ENCODE results near the gene SUGCT.

Gene SUGCT

GRCh38 chr7:40520986-40521738 is 386.4 kb downstream of the SUGCT start:
- Histone ChIP-seq H3K36me3 (ENCODE audit: control insufficient read depth in 2 of 2, insufficient read depth in 1 of 2, low read length in 2 of 2) (no peaks in the 10 kb centered on the region), H3K4me1 (ENCODE audit: control insufficient read depth, insufficient read depth, low read length) (no peaks in the 10 kb centered on the region), H3K4me3 (ENCODE audit: low read depth, low read length) (no peak overlapping the region), H3K9me3 (ENCODE audit: control insufficient read depth, insufficient read depth, low read depth, low read length) (no peaks in the 10 kb centered on the region), H3K27ac (ENCODE audit: extremely low read depth, low read depth, low read length) (no peak overlapping the region)
- ChIA-PET POLR2A (no interaction called here), CTCF (no interaction called here)
- TF ChIP-seq ZBTB6 (tag by site-specific recombination; IDR thresholded peaks at IDR 0.05) (no peak), SP7 (tag by site-specific recombination; IDR thresholded peaks at IDR 0.05) (no peak), ZNF37A (tag by site-specific recombination; IDR thresholded peaks at IDR 0.05) (no peak), BCL11A (tag by site-specific recombination; IDR thresholded peaks at IDR 0.05; ENCODE audit: low read depth) (no peak), KLF10 (tag by site-specific recombination; IDR thresholded peaks at IDR 0.05) (no peak), BCL11B (tag by site-specific recombination; IDR thresholded peaks at IDR 0.05; ENCODE audit: low read depth) (no peak), ZNF280D (tag by site-specific recombination; IDR thresholded peaks at IDR 0.05) (no peak), ZNF626 (tag by site-specific recombination; IDR thresholded peaks at IDR 0.05) (no peak), ZNF350 (tag by site-specific recombination; IDR thresholded peaks at IDR 0.05) (no peak), ZNF76 (tag by site-specific recombination; IDR thresholded peaks at IDR 0.05; ENCODE audit: borderline replicate concordance, low read depth) (no peak), ZNF555 (tag by site-specific recombination; conservative IDR thresholded peaks at IDR 0.05) (no peak), ZBTB49 (tag by site-specific recombination; IDR thresholded peaks at IDR 0.05; ENCODE audit: low read depth) (no peak), ZNF19 (tag by site-specific recombination; IDR thresholded peaks at IDR 0.05; ENCODE audit: low read depth) (no peak), PRDM1 (tag by site-specific recombination; IDR thresholded peaks at IDR 0.05) (no peak), ZNF335 (tag by site-specific recombination; conservative IDR thresholded peaks at IDR 0.05) (no peak), ZNF768 (tag by site-specific recombination; IDR thresholded peaks at IDR 0.05) (no peak), ZNF138 (tag by site-specific recombination; IDR thresholded peaks at IDR 0.05; ENCODE audit: borderline replicate concordance) (no peak), ZNF707 (tag by site-specific recombination; IDR thresholded peaks at IDR 0.05) (no peak), ZNF266 (tag by site-specific recombination; IDR thresholded peaks at IDR 0.05; ENCODE audit: low read depth) (no peak)

- Histone ChIP-seq H3K36me3 (ENCODE audit: control insufficient read depth in 2 of 2, insufficient read depth in 1 of 2, low read length in 2 of 2) (no peaks in the 10 kb centered on the region), H3K4me1 (ENCODE audit: control insufficient read depth, insufficient read depth, low read length) (no peaks in the 10 kb centered on the region), H3K27ac (ENCODE audit: extremely low read depth, low read depth, low read length) (no peak overlapping the region), H3K9me3 (ENCODE audit: control insufficient read depth, insufficient read depth, low read depth, low read length) (no peaks in the 10 kb centered on the region), H3K4me3 (ENCODE audit: low read depth, low read length) (no peak overlapping the region)
- POLR2A ChIA-PET = no interaction called here
- CTCF ChIA-PET = no interaction called here
- TF ChIP-seq GLIS1 (tag by site-specific recombination; IDR thresholded peaks at IDR 0.05) (no peak), ZNF549 (tag by site-specific recombination; IDR thresholded peaks at IDR 0.05) (no peak), PBX3 (CRISPR knock-in tag; IDR thresholded peaks at IDR 0.05) (no peak), BCL11A (tag by site-specific recombination; IDR thresholded peaks at IDR 0.05; ENCODE audit: low read depth) (no peak), ZNF274 (IDR thresholded peaks at IDR 0.05; ENCODE audit: low read length) (no peak), ZNF274 (tag by site-specific recombination; IDR thresholded peaks at IDR 0.05; ENCODE audit: borderline replicate concordance) (no peak), GLIS2 (tag by site-specific recombination; IDR thresholded peaks at IDR 0.05) (no peak)
These were observed 391.0 kb downstream of the SUGCT start for GRCh38 chr7:40525764-40526163.

All from HEK293 (cell line).